Body of pancreas (tissue), 4 donors: Measurements from ENCODE around the gene KIFAP3.

Source experiments
- POLR2A ChIP-seq, 3 donors: fragments of 450-650 bp; IDR thresholded peaks; one replicate each; pipeline ENCODE4 v1.6.1; 2016; ENCODE audit warnings: antibody characterized with exemption in 3 of 3, mild to moderate bottlenecking in 2 of 3
- TF ChIP-seq, protein P1 (sequence below), 7 experiments: fragments of 450-650 bp in 4 of 7; fragments of 200-600 bp in 3 of 7; sonication (generic) in 3 of 7; IDR thresholded peaks; one replicate each; pipeline ENCODE4 v1.5.1; 2016 to 2019; ENCODE audit warnings: antibody characterized with exemption in 7 of 7

DNA sequence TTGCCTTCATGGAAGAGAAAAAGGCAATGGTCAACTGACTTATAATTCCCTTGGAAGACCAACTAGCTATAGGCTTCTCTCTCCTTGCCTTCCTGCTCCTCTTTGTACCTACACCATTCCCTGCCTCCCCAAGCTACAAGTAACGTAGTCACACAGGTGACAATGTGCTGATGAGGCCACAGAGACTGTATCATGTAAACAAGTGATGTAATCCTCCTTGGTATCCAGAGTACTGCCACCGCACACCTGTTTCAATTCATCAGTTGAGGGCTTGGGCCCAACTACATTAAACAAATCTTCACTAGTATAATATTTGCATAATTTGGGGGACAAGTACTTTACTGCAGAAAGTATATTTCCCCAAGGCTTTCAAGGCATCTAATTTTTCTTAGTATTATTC is 104.4 kb downstream of the KIFAP3 start:
- no peak for TF ChIP-seq POLR2A (IDR thresholded peaks at IDR 0.05)
- TF ChIP-seq, protein P1, sequence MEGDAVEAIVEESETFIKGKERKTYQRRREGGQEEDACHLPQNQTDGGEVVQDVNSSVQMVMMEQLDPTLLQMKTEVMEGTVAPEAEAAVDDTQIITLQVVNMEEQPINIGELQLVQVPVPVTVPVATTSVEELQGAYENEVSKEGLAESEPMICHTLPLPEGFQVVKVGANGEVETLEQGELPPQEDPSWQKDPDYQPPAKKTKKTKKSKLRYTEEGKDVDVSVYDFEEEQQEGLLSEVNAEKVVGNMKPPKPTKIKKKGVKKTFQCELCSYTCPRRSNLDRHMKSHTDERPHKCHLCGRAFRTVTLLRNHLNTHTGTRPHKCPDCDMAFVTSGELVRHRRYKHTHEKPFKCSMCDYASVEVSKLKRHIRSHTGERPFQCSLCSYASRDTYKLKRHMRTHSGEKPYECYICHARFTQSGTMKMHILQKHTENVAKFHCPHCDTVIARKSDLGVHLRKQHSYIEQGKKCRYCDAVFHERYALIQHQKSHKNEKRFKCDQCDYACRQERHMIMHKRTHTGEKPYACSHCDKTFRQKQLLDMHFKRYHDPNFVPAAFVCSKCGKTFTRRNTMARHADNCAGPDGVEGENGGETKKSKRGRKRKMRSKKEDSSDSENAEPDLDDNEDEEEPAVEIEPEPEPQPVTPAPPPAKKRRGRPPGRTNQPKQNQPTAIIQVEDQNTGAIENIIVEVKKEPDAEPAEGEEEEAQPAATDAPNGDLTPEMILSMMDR (IDR thresholded peaks at IDR 0.05): no peak
